ENCODE data around the gene IFI30.

IFI30 gene

GRCh38 chr19:18179957-18180356 is 6.3 kb downstream of the IFI30 start:
- peaks cover 2% of the 10 kb centered on the region for H3K4me1 ChIP-seq (ENCODE audit: control insufficient read depth, insufficient read depth, low read length)
- H3K4me3 ChIP-seq (ENCODE audit: low read length), result no peak overlapping the region
- no peaks in the 10 kb centered on the region for H3K36me3 ChIP-seq (ENCODE audit: control insufficient read depth, insufficient read depth, low read length)

GRCh38 chr19:18183529-18183928 is 9.9 kb downstream of the IFI30 start:
- no peaks in the 10 kb centered on the region for H3K27me3 ChIP-seq (ENCODE audit: control insufficient read depth, insufficient read depth, low read length)
- H3K36me3 ChIP-seq (ENCODE audit: control insufficient read depth, insufficient read depth, low read length), result no peaks in the 10 kb centered on the region
- H3K9ac ChIP-seq (ENCODE audit: low read length), result no peak overlapping the region

More at GRCh38 chr19:18179957-18180356, 6.3 kb downstream of the IFI30 start:
- H3K9me3 ChIP-seq (ENCODE audit: control insufficient read depth, low read length), result no peaks in the 10 kb centered on the region
- no peaks in the 10 kb centered on the region for H3K27me3 ChIP-seq (ENCODE audit: control insufficient read depth, insufficient read depth, low read length)
- no peak overlapping the region for H3K9ac ChIP-seq (ENCODE audit: low read length)

GRCh38 chr19:18185538-18185937 is 11.9 kb downstream of the IFI30 start:
- no peaks in the 10 kb centered on the region for H3K36me3 ChIP-seq (ENCODE audit: control insufficient read depth, insufficient read depth, low read length)
- H3K4me3 ChIP-seq (ENCODE audit: low read length), result no peak overlapping the region
- H3K4me1 ChIP-seq (ENCODE audit: control insufficient read depth, insufficient read depth, low read length), result no peaks in the 10 kb centered on the region
- no peaks in the 10 kb centered on the region for H3K27me3 ChIP-seq (ENCODE audit: control insufficient read depth, insufficient read depth, low read length)
- no peak overlapping the region for H3K9ac ChIP-seq (ENCODE audit: low read length)
- H3K9me3 ChIP-seq (ENCODE audit: control insufficient read depth, low read length), result no peaks in the 10 kb centered on the region

More at GRCh38 chr19:18183529-18183928, 9.9 kb downstream of the IFI30 start:
- Histone ChIP-seq H3K4me1 (ENCODE audit: control insufficient read depth, insufficient read depth, low read length) (no peaks in the 10 kb centered on the region), H3K4me3 (ENCODE audit: low read length) (no peak overlapping the region), H3K9me3 (ENCODE audit: control insufficient read depth, low read length) (no peaks in the 10 kb centered on the region)

GRCh38 chr19:18190278-18190677 is 16.7 kb downstream of the IFI30 start:
- Histone ChIP-seq H3K9ac (ENCODE audit: low read length) (no peak overlapping the region), H3K4me1 (ENCODE audit: control insufficient read depth, insufficient read depth, low read length) (peaks cover 14% of the 10 kb centered on the region), H3K4me3 (ENCODE audit: low read length) (no peak overlapping the region), H3K36me3 (ENCODE audit: control insufficient read depth, insufficient read depth, low read length) (no peaks in the 10 kb centered on the region), H3K9me3 (ENCODE audit: control insufficient read depth, low read length) (no peaks in the 10 kb centered on the region), H3K27me3 (ENCODE audit: control insufficient read depth, insufficient read depth, low read length) (no peaks in the 10 kb centered on the region)

- peak overlapping the region; percentile 29 for H3K4me3 ChIP-seq (ENCODE audit: low read length)
- H3K27me3 ChIP-seq (ENCODE audit: control insufficient read depth, insufficient read depth, low read length), result no peaks in the 10 kb centered on the region
- no peaks in the 10 kb centered on the region for H3K36me3 ChIP-seq (ENCODE audit: control insufficient read depth, insufficient read depth, low read length)
- no peaks in the 10 kb centered on the region for H3K9me3 ChIP-seq (ENCODE audit: control insufficient read depth, low read length)
- H3K9ac ChIP-seq (ENCODE audit: low read length), result peak overlapping the region; percentile 75
- H3K4me1 ChIP-seq (ENCODE audit: control insufficient read depth, insufficient read depth, low read length), result peaks cover 14% of the 10 kb centered on the region
Observed at GRCh38 chr19:18191640-18192062, 18.0 kb downstream of the IFI30 start.

GRCh38 chr19:18192673-18193387 is 19.2 kb downstream of the IFI30 start, which contains the start of gene MPV17L2:
TSS of gene MPV17L2 (plus strand) at chr19:18193218. CDS start at chr19:18193282, 64 bp downstream.
- Histone ChIP-seq H3K9me3 (ENCODE audit: control insufficient read depth, low read length) (no peaks in the 10 kb centered on the region), H3K4me1 (ENCODE audit: control insufficient read depth, insufficient read depth, low read length) (peaks cover 14% of the 10 kb centered on the region), H3K36me3 (ENCODE audit: control insufficient read depth, insufficient read depth, low read length) (no peaks in the 10 kb centered on the region), H3K9ac (ENCODE audit: low read length) (peak within 1 kb of the TSS; percentile 75), H3K27me3 (ENCODE audit: control insufficient read depth, insufficient read depth, low read length) (no peaks in the 10 kb centered on the region), H3K4me3 (ENCODE audit: low read length) (peak within 1 kb of the TSS; percentile 74)

- Histone ChIP-seq H3K9ac (ENCODE audit: low read length) (peak overlapping the region; percentile 69), H3K9me3 (ENCODE audit: control insufficient read depth, low read length) (no peaks in the 10 kb centered on the region), H3K36me3 (ENCODE audit: control insufficient read depth, insufficient read depth, low read length) (no peaks in the 10 kb centered on the region), H3K27me3 (ENCODE audit: control insufficient read depth, insufficient read depth, low read length) (no peaks in the 10 kb centered on the region), H3K4me1 (ENCODE audit: control insufficient read depth, insufficient read depth, low read length) (peaks cover 14% of the 10 kb centered on the region), H3K4me3 (ENCODE audit: low read length) (peak overlapping the region; percentile 74)
Observed at GRCh38 chr19:18193388-18194180, 20.0 kb downstream of the IFI30 start.

GRCh38 chr19:18194181-18194530 is 20.5 kb downstream of the IFI30 start:
- H3K4me1 ChIP-seq (ENCODE audit: control insufficient read depth, insufficient read depth, low read length), result peaks cover 14% of the 10 kb centered on the region
- peak overlapping the region; percentile 74 for H3K4me3 ChIP-seq (ENCODE audit: low read length)
- no peaks in the 10 kb centered on the region for H3K36me3 ChIP-seq (ENCODE audit: control insufficient read depth, insufficient read depth, low read length)
- no peaks in the 10 kb centered on the region for H3K9me3 ChIP-seq (ENCODE audit: control insufficient read depth, low read length)
- H3K27me3 ChIP-seq (ENCODE audit: control insufficient read depth, insufficient read depth, low read length), result no peaks in the 10 kb centered on the region
- no peak overlapping the region for H3K9ac ChIP-seq (ENCODE audit: low read length)

GRCh38 chr19:18194554-18195238 is 21.1 kb downstream of the IFI30 start:
- Histone ChIP-seq H3K9me3 (ENCODE audit: control insufficient read depth, low read length) (no peaks in the 10 kb centered on the region), H3K4me1 (ENCODE audit: control insufficient read depth, insufficient read depth, low read length) (peaks cover 14% of the 10 kb centered on the region), H3K4me3 (ENCODE audit: low read length) (no peak overlapping the region), H3K9ac (ENCODE audit: low read length) (no peak overlapping the region), H3K27me3 (ENCODE audit: control insufficient read depth, insufficient read depth, low read length) (no peaks in the 10 kb centered on the region), H3K36me3 (ENCODE audit: control insufficient read depth, insufficient read depth, low read length) (no peaks in the 10 kb centered on the region)

- H3K4me3 ChIP-seq (ENCODE audit: low read length), result no peak overlapping the region
- H3K9me3 ChIP-seq (ENCODE audit: control insufficient read depth, low read length), result no peaks in the 10 kb centered on the region
- no peaks in the 10 kb centered on the region for H3K36me3 ChIP-seq (ENCODE audit: control insufficient read depth, insufficient read depth, low read length)
- no peaks in the 10 kb centered on the region for H3K27me3 ChIP-seq (ENCODE audit: control insufficient read depth, insufficient read depth, low read length)
- H3K4me1 ChIP-seq (ENCODE audit: control insufficient read depth, insufficient read depth, low read length), result peaks cover 14% of the 10 kb centered on the region
- no peak overlapping the region for H3K9ac ChIP-seq (ENCODE audit: low read length)
Observed at GRCh38 chr19:18196511-18196845, 22.9 kb downstream of the IFI30 start.

- H3K4me3 ChIP-seq (ENCODE audit: low read length), result no peak overlapping the region
- H3K4me1 ChIP-seq (ENCODE audit: control insufficient read depth, insufficient read depth, low read length), result peaks cover 14% of the 10 kb centered on the region
- no peaks in the 10 kb centered on the region for H3K27me3 ChIP-seq (ENCODE audit: control insufficient read depth, insufficient read depth, low read length)
- H3K9me3 ChIP-seq (ENCODE audit: control insufficient read depth, low read length), result no peaks in the 10 kb centered on the region
- no peaks in the 10 kb centered on the region for H3K36me3 ChIP-seq (ENCODE audit: control insufficient read depth, insufficient read depth, low read length)
- H3K9ac ChIP-seq (ENCODE audit: low read length), result no peak overlapping the region
Observed at GRCh38 chr19:18197306-18197705, 23.7 kb downstream of the IFI30 start.

- no peaks in the 10 kb centered on the region for H3K9me3 ChIP-seq (ENCODE audit: control insufficient read depth, low read length)
- no peaks in the 10 kb centered on the region for H3K36me3 ChIP-seq (ENCODE audit: control insufficient read depth, insufficient read depth, low read length)
- H3K27me3 ChIP-seq (ENCODE audit: control insufficient read depth, insufficient read depth, low read length), result no peaks in the 10 kb centered on the region
- H3K9ac ChIP-seq (ENCODE audit: low read length), result no peak overlapping the region
- H3K4me1 ChIP-seq (ENCODE audit: control insufficient read depth, insufficient read depth, low read length), result peaks cover 18% of the 10 kb centered on the region
- H3K4me3 ChIP-seq (ENCODE audit: low read length), result no peak overlapping the region
Observed at GRCh38 chr19:18197941-18198340, 24.3 kb downstream of the IFI30 start.

Data from mucosa of stomach (tissue), 1 donor.